ENCODE data around the gene GRIK5.

DNA sequence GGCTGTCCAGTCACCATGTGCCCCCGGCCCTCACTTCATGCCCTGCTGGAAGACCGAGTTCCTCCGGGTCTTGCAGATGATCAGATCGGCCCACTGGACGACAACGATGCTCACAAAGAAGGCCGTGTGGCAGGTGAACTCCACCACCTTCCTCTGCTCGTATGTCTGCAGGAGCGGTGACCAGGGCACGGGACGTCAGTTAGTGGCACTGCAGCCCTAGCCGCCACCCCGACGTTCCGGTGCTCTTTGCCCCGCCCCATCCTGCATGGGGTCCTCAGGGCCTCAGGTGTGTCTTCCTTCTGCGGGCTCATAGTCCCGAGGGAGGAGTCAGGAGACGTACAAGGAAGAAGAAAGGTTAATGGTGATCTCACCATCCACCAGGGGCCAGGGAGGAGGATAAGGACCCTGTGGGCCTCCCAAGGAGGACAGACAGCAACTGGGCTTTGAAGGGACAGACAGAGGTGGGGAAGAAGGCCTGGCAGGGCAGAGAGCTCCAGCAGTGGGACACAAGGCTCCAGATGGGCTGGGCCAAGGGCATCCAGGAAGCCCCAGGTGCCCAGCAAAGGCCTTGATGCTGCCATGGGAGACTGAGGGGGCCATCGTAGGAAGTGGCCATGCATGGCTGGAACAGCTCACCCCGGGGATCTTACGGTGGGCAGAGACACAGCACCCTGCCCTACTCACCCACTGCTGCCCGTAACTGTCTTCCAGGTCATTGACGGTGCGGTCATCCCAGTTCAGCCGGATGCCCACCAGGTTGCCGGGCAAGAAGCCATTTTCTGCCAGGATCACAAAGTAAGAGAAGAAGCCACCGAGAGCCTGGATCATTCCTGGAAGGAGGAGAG, 101.0 kb downstream of the GRIK5 start:
- TF ChIP-seq POLR2AphosphoS5 (IDR thresholded peaks at IDR 0.05; ENCODE audit: low read depth, low read length) = no peak
- TF ChIP-seq, protein P1, sequence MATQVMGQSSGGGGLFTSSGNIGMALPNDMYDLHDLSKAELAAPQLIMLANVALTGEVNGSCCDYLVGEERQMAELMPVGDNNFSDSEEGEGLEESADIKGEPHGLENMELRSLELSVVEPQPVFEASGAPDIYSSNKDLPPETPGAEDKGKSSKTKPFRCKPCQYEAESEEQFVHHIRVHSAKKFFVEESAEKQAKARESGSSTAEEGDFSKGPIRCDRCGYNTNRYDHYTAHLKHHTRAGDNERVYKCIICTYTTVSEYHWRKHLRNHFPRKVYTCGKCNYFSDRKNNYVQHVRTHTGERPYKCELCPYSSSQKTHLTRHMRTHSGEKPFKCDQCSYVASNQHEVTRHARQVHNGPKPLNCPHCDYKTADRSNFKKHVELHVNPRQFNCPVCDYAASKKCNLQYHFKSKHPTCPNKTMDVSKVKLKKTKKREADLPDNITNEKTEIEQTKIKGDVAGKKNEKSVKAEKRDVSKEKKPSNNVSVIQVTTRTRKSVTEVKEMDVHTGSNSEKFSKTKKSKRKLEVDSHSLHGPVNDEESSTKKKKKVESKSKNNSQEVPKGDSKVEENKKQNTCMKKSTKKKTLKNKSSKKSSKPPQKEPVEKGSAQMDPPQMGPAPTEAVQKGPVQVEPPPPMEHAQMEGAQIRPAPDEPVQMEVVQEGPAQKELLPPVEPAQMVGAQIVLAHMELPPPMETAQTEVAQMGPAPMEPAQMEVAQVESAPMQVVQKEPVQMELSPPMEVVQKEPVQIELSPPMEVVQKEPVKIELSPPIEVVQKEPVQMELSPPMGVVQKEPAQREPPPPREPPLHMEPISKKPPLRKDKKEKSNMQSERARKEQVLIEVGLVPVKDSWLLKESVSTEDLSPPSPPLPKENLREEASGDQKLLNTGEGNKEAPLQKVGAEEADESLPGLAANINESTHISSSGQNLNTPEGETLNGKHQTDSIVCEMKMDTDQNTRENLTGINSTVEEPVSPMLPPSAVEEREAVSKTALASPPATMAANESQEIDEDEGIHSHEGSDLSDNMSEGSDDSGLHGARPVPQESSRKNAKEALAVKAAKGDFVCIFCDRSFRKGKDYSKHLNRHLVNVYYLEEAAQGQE (IDR thresholded peaks at IDR 0.05; ENCODE audit: insufficient read depth in 1 of 2, low read depth in 2 of 2, low read length in 2 of 2) = no peak
- TF ChIP-seq TAF1 (IDR thresholded peaks at IDR 0.05; ENCODE audit: borderline replicate concordance, insufficient read depth, low read length) = no peak
- no peak for TF ChIP-seq SIN3A (IDR thresholded peaks at IDR 0.05; ENCODE audit: borderline replicate concordance, insufficient read depth, low read length)
- no peak for TF ChIP-seq FOXP2 (optimal IDR thresholded peaks at IDR 0.05; ENCODE audit: borderline replicate concordance, extremely low read depth, extremely low read length, insufficient read depth)

Data from PFSK-1 (cell line).